NCI-H2107 treated with DMSO at 0.1 percent for 48 hours (cell line): ENCODE measurements around the gene SETD4.

ENCODE experiments used
- DNase-seq: peaks from one replicate; lab custom pipeline; 2025; ENCODE audit not compliant: unreplicated experiment; lab: John Stamatoyannopoulos, UW

Gene SETD4

DNA sequence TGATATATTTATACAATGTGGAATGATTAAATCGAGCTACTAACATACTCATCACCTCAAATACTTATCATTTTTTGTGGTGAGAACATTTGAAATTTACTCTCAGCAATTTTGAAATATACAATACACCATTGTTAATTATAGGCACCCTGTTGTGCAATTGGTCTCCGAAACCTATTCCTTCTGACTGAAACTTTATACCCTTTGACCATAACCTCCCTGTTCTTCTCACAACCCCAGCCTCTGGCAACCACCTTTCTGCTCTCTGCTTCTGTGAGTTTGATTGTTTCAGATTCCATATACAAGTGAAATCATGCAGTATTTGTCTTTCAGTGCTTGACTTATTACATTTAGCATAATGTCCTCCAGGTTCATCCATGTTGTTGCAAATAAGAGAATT is 49.5 kb downstream of the SETD4 start:
- DNase-seq: no peak

DNA sequence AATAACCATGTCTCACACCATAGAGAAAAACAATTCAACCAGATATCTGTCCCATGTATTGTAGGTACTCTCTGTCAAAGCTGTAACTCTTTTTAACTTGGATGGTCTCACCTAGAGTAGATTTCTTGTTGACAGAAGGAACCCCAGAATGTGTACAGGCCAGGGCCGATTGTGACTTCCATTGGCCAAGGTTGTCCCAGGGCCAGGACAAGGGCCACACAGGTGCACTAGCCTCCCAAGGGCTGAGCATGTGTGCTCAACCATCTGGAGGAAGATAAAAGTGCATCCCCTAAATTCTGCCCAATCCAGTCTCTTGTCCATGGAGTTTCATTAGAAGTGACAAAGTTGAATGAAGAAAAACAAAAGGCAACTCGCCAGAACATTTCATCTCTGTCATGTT is 51.8 kb downstream of the SETD4 start:
- no peak for DNase-seq

DNA sequence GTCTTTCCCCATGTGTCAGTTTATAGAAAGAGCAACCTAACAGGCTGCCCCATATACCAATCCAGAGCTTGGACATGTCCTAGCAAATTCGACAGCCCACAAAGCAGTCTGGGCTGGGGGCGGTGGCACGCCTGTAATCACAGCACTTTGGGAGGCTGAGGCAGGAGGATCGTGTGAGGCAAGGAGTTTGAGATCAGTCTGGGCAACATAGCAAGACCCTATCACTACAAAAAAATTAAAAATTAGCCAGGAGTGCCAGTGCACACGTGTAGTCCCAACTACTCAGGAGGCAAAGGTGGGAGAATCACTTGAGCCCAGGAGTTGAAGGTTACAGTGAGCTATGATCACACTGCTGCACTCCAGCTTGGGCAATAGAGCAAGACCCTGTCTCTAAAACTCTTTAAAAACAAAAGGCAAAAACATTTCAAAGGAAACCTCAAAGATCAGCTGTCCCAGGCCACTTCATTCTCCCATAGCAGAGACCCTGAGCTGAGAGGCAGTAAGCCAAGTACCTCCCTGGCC is 54.4 kb downstream of the SETD4 start:
- DNase-seq: no peak

DNA sequence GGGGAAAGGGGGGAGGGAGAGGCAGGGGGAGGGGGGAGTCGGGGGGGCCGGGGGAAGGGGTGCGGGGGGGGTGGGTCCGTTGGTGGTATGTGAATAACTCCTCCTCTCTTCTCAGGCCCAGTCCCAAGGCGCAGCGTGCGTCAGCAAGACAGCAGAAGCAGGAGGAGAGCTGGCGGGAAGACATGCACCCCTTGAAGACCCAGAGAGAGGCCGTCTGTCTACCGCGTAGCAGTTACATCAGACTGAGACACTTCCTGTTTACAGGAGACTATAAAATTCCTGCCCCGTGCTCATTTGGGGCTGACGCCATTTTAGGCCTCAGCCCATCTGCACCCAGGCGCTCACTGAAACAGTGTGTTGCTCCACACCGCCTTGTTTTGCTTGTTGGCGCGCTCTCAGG is 55.3 kb downstream of the SETD4 start:
- DNase-seq: no peak

- DNase-seq: no peak
These were observed 55.9 kb downstream of the SETD4 start for GRCh38 chr21:36004441-36004840.

DNA sequence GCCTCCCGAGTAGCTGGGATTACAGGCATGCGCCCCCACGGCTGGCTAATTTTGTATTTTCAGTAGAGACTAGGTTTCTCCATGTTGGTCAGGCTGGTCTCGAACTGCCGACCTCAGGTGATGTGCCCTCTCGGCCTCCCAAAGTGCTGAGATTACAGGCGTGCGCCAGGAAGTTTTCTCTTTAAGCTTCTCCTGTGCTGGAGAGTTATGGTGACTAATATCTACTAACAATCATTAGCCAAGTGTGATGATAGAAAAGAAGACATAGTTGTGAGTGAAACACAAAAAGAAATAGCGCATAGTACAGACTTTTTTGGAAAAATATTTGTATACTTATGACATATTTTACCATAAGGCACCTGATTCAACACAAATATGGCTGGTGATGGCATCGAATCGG is 56.5 kb downstream of the SETD4 start:
- DNase-seq: no peak

- no peak for DNase-seq
These were observed 64.1 kb downstream of the SETD4 start for GRCh38 chr21:35996217-35996616.

GRCh38 chr21:35995522-35996088 is 64.7 kb downstream of the SETD4 start:
- DNase-seq: peak; percentile 98

DNA sequence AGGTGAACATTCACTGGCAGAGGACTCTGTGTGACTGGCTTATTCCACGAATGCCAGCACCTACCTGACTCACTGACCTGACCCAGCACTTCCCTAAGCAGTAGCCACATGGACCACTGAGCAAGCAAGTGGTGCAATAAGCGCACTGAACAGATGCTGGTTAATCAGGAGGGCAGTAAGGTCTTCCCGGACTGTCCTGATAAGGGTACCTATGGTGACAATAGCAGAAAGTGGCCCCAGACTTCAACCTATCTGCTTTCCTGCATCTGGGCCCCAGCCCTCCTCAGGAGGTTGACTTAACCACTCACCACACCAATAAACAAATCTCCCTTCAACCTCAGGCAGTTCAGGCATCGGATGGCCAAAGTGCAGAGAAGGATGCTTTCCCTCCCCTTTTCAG is 65.7 kb downstream of the SETD4 start:
- no peak for DNase-seq

GRCh38 chr21:35993875-35994490 is 66.3 kb downstream of the SETD4 start:
- DNase-seq: no peak

DNA sequence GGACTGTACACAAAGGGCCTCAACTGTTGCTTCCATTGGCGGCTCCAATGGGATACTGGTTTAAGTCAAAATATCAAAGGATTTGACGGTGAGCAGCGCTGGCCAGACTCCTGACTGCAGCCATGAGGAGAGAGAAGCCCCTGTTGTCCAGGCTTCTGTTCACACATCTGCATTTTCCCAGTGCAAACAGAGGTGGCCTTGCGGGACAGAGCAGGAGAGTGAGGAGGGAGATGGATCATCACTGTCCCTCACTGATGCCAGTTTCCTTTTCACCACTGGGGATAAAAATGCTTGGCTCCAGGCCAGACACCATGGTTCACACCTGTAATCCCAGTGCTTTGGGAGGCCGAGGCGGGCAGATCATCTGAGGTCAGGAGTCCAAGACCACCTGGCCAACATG is 69.2 kb downstream of the SETD4 start:
- DNase-seq: no peak

DNA sequence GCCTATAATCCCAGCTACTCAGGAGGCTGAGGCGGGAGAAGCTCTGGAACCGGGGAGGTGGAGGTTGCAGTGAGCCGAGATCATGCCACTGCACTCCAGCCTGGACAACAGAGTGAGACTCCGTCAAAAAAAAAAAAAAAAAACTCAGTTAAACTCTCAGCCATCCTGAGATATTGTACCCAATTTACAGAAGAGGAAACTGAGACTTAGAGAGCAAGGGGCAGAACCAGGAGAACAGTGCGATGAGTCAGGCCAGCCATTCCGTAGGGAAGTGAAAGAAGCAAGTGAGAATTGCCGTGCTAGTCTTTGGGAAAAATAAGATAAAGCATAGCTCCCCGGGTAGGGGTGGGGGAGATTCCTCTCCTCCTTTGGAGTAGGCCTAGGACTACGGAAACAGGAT is 69.7 kb downstream of the SETD4 start:
- DNase-seq: no peak

DNA sequence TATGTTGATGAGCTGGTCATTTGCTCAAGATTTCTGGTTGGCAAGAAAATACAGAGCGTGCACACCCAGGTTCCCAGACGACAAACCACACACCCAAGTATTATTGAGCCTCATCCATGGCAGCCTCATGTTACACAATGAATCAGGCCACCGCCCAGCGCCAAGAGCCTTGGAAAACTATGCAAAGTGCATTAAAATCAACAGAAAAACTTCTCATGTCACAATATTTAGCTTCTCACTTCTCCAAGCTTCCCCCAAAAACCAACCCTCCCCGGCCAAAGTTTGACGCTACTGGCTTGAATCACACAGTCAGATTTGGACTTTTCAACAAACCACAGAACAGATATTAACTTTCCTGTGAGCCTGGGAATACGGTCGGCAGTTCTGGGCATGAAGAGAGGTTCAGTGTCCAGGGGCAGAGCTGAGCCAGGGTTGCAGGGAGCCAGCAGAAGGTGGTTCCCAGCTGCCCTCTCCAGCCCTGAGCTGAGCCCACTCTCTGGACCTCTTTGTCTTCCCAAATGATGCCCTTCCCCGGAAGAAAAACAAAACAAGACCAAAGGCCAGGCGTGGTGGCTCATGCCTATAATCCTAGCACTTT is 71.1 kb downstream of the SETD4 start:
- DNase-seq: no peak

DNA sequence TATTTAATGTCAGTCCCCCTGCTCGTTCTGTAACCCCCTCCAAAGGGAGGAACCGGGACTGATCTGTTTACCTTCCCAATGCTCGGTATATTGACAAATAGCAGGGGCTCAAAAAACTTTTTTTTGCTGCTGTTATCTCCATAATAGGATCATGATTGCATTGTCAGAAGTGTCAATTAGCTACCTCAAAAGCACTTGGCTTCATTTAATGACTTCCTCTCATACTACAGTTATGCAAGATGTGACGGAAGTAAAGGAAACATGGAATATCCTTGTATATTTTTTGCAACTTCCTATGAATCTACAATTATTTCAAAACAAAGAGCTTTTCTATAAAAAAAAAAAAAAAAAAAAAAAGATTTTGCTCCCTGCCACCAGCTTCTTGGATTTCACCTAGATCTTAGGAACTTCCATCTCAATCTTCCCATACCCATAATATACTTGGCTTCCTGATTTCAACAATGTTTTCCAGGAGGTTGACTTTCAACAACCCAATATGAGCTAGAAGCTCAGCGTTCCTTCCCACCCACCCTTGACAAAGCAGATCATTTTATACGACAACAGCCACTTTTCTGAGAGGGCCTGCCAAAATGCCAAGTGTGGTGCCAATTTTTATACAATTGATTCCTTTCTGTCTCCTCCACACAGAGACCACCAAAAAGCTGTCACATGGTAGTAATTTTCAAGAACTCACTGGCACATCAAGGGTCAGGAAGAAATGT is 71.7 kb downstream of the SETD4 start:
- no peak for DNase-seq

GRCh38 chr21:35987475-35987874 is 72.9 kb downstream of the SETD4 start:
- no peak for DNase-seq

GRCh38 chr21:35984654-35985361 is 75.5 kb downstream of the SETD4 start:
- DNase-seq: no peak
